ENCODE results near the gene CNTN1.

CNTN1 gene

GRCh38 chr12:40745386-40745785 is 53.1 kb downstream of the CNTN1 start:
- H3K9ac ChIP-seq (ENCODE audit: low read depth, low read length), result no peak overlapping the region
- TF ChIP-seq EZH2 (IDR thresholded peaks at IDR 0.05; ENCODE audit: borderline replicate concordance, low read depth, low read length, severe bottlenecking), result no peak
- no peak for TF ChIP-seq CTCF (IDR thresholded peaks at IDR 0.05; ENCODE audit: borderline replicate concordance, extremely low read depth, low read length, poor library complexity, severe bottlenecking)
- ATAC-seq (ENCODE audit: insufficient read depth, low read depth) (no peak), DNase-seq (no peak)
- H3K9me3 ChIP-seq (ENCODE audit: insufficient read depth, low read length, severe bottlenecking), result no peaks in the 10 kb centered on the region
- H3K36me3 ChIP-seq (ENCODE audit: insufficient read depth, low read length), result no peaks in the 10 kb centered on the region
- no peak overlapping the region for H3K4me2 ChIP-seq (ENCODE audit: insufficient read depth, low read length)
- H3K4me3 ChIP-seq (ENCODE audit: low read depth in 1 of 2, low read length in 2 of 2), result no peak overlapping the region
- H3K27ac ChIP-seq (ENCODE audit: low read length), result no peak overlapping the region
- H2AFZ ChIP-seq (ENCODE audit: low read depth, low read length), result no peak overlapping the region
- no peaks in the 10 kb centered on the region for H3K27me3 ChIP-seq (ENCODE audit: insufficient read depth, low read length, poor library complexity)
- H3K4me1 ChIP-seq (ENCODE audit: insufficient read depth, low read length), result no peaks in the 10 kb centered on the region
- H3K79me2 ChIP-seq (ENCODE audit: insufficient read depth, low read length), result no peaks in the 10 kb centered on the region
- no peaks in the 10 kb centered on the region for H4K20me1 ChIP-seq (ENCODE audit: insufficient read depth, low read length)

GRCh38 chr12:40749863-40750262 is 57.6 kb downstream of the CNTN1 start:
- Histone ChIP-seq H3K9me3 (ENCODE audit: insufficient read depth, low read length, severe bottlenecking) (no peaks in the 10 kb centered on the region), H3K27me3 (ENCODE audit: insufficient read depth, low read length, poor library complexity) (no peaks in the 10 kb centered on the region), H3K79me2 (ENCODE audit: insufficient read depth, low read length) (no peaks in the 10 kb centered on the region), H3K27ac (ENCODE audit: low read length) (no peak overlapping the region), H3K4me1 (ENCODE audit: insufficient read depth, low read length) (no peaks in the 10 kb centered on the region), H4K20me1 (ENCODE audit: insufficient read depth, low read length) (no peaks in the 10 kb centered on the region), H2AFZ (ENCODE audit: low read depth, low read length) (no peak overlapping the region), H3K36me3 (ENCODE audit: insufficient read depth, low read length) (no peaks in the 10 kb centered on the region), H3K4me2 (ENCODE audit: insufficient read depth, low read length) (no peak overlapping the region), H3K9ac (ENCODE audit: low read depth, low read length) (no peak overlapping the region), H3K4me3 (ENCODE audit: low read depth in 1 of 2, low read length in 2 of 2) (no peak overlapping the region)
- ATAC-seq (ENCODE audit: insufficient read depth, low read depth) (no peak), DNase-seq (no peak)
- no peak for TF ChIP-seq CTCF (IDR thresholded peaks at IDR 0.05; ENCODE audit: borderline replicate concordance, extremely low read depth, low read length, poor library complexity, severe bottlenecking)
- no peak for TF ChIP-seq EZH2 (IDR thresholded peaks at IDR 0.05; ENCODE audit: borderline replicate concordance, low read depth, low read length, severe bottlenecking)

- Histone ChIP-seq H3K9ac (ENCODE audit: low read depth, low read length) (no peak overlapping the region), H3K36me3 (ENCODE audit: insufficient read depth, low read length) (no peaks in the 10 kb centered on the region), H3K4me1 (ENCODE audit: insufficient read depth, low read length) (no peaks in the 10 kb centered on the region), H3K4me3 (ENCODE audit: low read depth in 1 of 2, low read length in 2 of 2) (no peak overlapping the region), H3K27ac (ENCODE audit: low read length) (no peak overlapping the region), H3K79me2 (ENCODE audit: insufficient read depth, low read length) (no peaks in the 10 kb centered on the region), H4K20me1 (ENCODE audit: insufficient read depth, low read length) (no peaks in the 10 kb centered on the region), H2AFZ (ENCODE audit: low read depth, low read length) (no peak overlapping the region), H3K27me3 (ENCODE audit: insufficient read depth, low read length, poor library complexity) (no peaks in the 10 kb centered on the region), H3K9me3 (ENCODE audit: insufficient read depth, low read length, severe bottlenecking) (no peaks in the 10 kb centered on the region), H3K4me2 (ENCODE audit: insufficient read depth, low read length) (no peak overlapping the region)
- DNase-seq (no peak), ATAC-seq (ENCODE audit: insufficient read depth, low read depth) (no peak)
- TF ChIP-seq EZH2 (IDR thresholded peaks at IDR 0.05; ENCODE audit: borderline replicate concordance, low read depth, low read length, severe bottlenecking) (no peak), CTCF (IDR thresholded peaks at IDR 0.05; ENCODE audit: borderline replicate concordance, extremely low read depth, low read length, poor library complexity, severe bottlenecking) (no peak)
Observed at GRCh38 chr12:40752011-40752410, 59.8 kb downstream of the CNTN1 start.

GRCh38 chr12:40760821-40761220 is 68.6 kb downstream of the CNTN1 start:
- no peak overlapping the region for H3K4me2 ChIP-seq (ENCODE audit: insufficient read depth, low read length)
- H3K9me3 ChIP-seq (ENCODE audit: insufficient read depth, low read length, severe bottlenecking), result no peaks in the 10 kb centered on the region
- H3K79me2 ChIP-seq (ENCODE audit: insufficient read depth, low read length), result no peaks in the 10 kb centered on the region
- no peaks in the 10 kb centered on the region for H3K36me3 ChIP-seq (ENCODE audit: insufficient read depth, low read length)
- no peak overlapping the region for H3K9ac ChIP-seq (ENCODE audit: low read depth, low read length)
- no peak overlapping the region for H3K27ac ChIP-seq (ENCODE audit: low read length)
- no peak for ATAC-seq (ENCODE audit: insufficient read depth, low read depth)
- H3K4me1 ChIP-seq (ENCODE audit: insufficient read depth, low read length), result no peaks in the 10 kb centered on the region
- TF ChIP-seq EZH2 (IDR thresholded peaks at IDR 0.05; ENCODE audit: borderline replicate concordance, low read depth, low read length, severe bottlenecking) (no peak), CTCF (IDR thresholded peaks at IDR 0.05; ENCODE audit: borderline replicate concordance, extremely low read depth, low read length, poor library complexity, severe bottlenecking) (no peak)
- DNase-seq, result no peak
- H2AFZ ChIP-seq (ENCODE audit: low read depth, low read length), result no peak overlapping the region
- no peaks in the 10 kb centered on the region for H3K27me3 ChIP-seq (ENCODE audit: insufficient read depth, low read length, poor library complexity)
- no peak overlapping the region for H3K4me3 ChIP-seq (ENCODE audit: low read depth in 1 of 2, low read length in 2 of 2)
- no peaks in the 10 kb centered on the region for H4K20me1 ChIP-seq (ENCODE audit: insufficient read depth, low read length)

All from DND-41 (cell line).